Measurements from ENCODE around the gene PAPSS2. TPM values are rescaled to one million over a fixed set of nuclear protein-coding genes. Genes with fewer than 3 reads are reported as not detected.
"Not testable (repeated sequence)": the region's sequence is repeated elsewhere in the genome, so short reads cannot be mapped to it uniquely, and the experiment has no call there.

Gene PAPSS2
- total RNA-seq, 1 donor from 2014 or later: 74.3 TPM

DNA sequence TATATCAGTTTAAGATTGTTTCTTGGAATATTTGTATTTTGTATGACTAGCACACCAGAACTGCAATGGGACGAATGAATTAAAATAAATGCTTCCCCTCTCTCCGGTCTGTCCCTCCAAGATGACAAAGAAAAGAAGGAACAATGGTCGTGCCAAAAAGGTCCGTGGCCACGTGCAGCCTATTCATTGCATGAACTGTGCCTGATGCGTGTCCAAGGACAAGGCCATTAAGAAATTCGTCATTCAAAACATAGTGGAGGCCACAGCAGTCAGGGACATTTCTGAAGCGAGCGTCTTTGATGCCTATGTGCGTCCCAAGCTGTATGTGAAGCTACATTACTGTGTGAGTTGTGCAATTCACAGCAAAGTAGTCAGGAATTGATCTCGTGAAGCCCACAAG is 17.2 kb upstream of the PAPSS2 start:
- DNase-seq (ENCODE audit: low read depth, low spot score): no peak

DNA sequence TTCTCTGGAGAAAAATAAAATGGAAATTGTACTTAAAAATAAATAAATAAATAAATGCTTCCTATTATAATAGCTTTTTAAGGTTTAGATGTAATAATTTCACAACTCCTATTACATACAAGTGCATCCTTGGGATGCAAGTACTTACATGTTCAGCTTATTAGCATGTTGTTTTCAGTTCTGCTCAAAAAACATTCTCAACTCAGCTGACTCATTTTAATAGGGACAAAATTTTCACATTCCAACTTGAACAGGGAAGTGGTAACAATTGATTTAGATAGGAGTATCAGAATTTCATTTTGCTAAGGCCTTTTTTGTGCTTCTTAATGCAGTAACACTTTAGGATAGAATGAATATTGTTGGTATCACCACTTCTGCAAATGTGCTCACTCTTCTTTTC is 16.7 kb upstream of the PAPSS2 start:
- no peak for DNase-seq (ENCODE audit: low read depth, low spot score)

DNA sequence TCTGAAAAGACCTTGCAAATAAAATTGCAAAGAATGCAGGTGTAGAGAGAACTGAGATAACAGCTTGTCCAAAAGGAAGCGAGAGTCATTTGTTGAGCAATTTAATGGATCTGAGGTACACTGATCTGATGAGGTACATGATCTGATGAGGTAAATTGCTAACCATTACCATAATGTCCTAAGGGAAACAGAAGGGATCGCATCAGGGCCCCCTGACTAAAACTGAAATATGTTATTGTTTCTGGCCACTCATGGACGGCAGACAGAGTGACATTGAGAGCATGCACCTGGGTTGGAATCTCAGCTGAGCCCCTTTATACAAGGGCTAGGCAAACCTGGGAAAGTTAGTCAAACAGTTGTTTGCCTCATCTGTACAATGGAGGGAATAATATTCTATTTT is 15.8 kb upstream of the PAPSS2 start:
- no peak for DNase-seq (ENCODE audit: low read depth, low spot score)

DNA sequence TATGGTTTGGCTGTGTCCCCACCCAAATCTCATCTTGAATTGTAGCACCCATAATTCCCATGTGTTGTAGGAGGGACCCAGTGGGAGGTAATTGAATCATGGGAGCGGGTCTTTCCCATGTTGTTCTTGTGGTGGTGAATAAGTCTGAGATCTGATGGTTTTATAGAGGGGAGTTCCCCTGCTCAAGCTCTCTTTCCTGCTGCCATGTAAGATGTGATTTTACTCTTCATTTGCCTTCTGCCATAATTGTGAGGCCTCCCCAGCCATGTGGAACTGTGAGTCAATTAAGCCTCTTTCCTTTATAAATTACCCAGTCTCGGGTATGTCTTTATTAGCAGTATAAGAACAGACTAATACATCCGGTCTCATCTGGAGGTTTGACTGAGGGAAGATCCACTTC is 15.2 kb upstream of the PAPSS2 start:
- not testable (repeated sequence) for DNase-seq (ENCODE audit: low read depth, low spot score)

DNA sequence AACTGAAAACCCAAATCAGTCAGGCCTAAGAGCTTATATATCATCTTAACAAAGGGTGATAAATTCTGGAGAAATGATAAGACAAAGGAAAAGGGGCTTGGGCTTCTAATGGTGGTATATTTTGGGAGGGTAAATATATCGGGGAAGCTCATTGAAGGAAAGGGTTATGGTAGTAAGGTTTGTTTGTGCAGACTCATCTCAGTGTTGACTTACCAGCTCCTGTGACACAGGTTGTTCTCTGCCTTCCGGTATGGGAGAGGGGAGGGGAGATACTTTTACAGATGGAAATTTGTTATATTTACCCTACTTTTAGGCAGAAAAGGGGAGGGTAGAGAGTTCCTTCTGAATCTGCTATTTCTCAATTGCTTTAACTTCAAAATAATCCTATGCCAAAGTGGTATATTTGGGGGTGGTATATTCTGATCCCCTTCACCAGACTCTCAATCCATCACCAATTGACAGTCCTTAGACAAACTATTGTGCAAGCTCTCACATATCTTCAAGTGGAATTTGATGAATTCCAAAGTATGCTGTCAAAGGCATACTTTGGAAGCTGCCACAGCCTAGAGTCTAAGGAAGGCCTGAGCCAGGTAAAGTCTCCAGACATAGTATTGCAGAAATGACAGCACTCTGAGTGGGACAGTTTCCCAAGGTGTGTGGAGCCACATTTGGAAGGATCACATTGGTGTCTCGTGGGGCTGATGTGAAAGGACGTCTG is 13.3 kb upstream of the PAPSS2 start:
- no peak for DNase-seq (ENCODE audit: low read depth, low spot score)

DNA sequence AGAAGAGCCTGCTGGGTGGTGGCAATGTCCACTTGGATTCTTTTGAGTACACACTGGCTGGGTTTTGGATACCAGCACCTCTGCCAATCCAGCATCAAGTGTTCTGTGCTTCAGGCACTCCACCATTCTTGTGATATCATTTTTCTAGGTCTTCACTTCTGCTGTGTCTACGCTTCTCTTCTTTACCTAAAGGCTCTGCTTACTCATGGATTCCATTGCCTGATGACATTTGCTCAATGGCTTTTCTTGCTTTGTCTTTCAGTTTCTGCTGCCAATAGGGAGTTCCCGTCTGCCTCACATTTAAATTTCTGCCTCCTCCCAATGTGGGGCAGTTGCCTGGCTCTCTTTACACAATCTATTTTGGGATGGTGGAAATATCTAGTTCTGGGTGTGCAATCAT is 12.7 kb upstream of the PAPSS2 start:
- no peak for DNase-seq (ENCODE audit: low read depth, low spot score)

DNA sequence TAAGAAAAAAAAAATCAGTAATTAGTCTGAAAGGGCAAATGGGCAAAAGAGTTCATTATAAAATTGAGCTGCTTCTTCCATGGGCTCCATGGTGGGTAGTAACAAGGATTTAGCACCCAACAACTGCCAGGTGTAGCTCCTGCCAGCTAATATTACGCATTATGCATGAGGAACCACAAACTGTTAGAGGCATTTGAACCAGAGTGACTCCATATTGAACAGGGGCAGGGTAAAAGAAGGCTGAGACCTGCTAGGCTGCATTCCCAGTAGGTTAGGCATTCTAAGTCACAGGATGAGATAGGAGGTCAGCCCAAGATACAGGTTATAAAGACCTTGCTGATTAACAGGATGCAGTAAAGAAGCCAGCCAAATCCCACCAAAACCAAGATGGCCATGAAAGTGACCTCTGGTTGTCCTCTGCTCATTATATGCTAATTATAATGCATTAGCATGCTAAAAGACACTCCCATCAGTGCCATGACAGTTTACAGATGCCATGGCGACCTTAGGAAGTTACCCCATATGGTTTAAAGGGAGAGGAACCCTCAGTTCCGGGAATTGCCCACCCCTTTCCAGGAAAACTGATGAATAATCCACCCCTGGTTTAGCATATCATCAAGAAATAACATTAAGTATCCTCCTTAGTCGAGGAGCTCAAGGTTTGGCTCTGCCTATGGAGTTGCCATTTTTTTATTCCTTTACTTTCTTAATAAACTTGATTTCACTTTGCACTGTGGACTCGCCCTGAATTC is 8.7 kb upstream of the PAPSS2 start:
- DNase-seq (ENCODE audit: low read depth, low spot score): no peak

DNA sequence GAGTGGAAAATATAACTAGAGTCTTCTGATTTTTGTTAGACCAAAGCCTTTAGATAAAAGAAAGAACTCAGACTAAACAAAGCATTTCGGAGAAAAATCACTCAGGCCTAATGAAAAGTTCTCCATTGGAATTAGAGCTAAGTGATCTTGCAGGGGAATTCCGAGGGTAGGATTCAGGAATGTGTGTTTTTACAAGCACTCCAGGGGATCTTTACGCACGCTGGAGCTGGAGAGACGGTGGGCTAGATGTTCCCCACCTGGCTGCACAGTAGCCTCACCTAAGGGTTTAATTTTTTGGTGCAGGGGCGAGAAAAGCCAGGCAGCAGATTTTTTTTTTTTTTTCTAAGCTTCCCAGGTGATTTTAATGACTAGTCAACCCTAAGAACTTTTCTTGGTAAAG is 7.9 kb upstream of the PAPSS2 start:
- DNase-seq (ENCODE audit: low read depth, low spot score): no peak

DNA sequence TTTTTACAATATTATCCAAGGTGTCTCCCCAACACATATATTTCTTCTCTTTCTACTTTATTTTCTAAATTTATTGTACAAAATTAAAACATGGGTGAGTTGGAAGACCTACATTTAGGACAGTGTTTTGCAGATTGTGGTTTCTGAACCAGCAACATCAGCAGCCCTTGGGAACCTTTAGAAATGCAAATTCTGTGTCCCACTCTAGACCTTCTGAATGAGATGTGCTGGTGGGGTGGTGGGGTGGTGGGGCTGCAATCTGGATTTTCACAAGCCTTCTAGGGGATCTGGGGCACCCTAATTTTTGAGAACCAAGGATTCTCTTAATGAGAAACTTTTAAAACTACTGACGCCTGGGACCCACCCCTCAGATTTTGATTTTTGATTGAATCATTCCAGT is 7.4 kb upstream of the PAPSS2 start:
- no peak for DNase-seq (ENCODE audit: low read depth, low spot score)

DNA sequence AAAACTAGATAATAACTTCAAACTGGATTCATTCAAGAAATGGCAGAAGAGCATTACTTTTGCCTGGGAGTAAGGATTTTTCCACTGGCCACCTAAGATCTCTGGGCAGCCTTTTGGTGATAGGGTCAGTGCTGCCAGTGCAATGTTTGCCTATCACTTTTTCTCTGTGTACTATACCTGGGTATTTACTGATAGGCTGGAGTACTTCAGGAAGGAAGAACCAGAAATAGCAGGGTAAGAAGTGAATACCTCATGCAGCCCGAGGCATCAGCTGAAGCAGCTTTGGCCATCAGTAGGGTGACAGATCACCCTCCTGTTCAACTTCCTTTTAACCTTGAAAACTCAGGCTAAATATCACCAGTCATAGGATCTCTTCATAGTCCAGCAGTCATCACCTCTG is 5.5 kb upstream of the PAPSS2 start:
- no peak for DNase-seq (ENCODE audit: low read depth, low spot score)

DNA sequence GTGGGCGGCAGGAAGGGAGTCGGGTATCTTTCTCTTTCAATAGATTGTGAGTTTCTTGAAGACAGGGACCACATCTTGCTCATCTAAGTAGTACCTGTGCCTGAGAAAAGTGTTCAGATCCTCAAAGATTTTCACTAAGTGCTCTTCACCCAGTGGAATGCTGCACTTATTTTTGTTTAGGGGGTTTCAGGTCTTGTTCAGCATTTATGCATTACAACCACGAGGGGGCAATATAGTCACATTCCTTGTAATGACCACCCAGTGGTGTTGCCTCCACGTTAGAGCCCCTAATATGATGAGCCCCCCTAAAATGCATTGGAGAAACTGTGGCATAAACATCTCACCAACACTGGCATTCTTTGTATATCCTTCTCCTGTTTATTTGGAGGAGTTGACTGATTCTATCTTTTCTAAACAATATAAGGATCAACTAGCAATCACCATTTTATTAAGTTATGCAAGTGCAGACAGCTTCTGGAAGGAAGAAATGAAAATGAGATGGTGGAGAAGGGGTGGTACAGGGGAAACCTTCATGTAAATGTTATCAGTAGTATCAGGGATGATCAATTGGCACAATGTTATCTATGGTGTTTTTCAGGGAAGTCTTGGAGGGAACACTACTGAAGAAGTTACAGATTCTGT is 3.1 kb upstream of the PAPSS2 start:
- no peak for DNase-seq (ENCODE audit: low read depth, low spot score)

DNA sequence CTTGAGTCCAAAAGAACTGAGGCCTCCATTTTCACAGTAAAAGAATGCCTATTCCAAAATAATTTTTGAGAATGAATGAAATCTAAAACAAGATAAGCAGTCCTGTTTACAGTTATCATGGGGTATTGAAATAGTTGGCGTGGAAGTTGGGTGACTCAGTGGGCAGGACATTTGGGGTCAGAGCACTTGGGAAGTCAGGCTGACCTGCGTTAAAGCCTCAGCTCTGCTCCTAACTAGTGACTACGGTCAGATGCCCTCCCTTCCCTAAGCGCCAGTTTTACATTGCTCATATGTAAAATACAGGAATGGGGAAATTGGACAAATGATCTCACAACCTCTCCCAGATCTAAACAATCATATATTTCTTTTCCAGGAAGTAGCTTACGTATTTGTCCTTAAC is 2.3 kb upstream of the PAPSS2 start:
- peak; percentile 91 for DNase-seq (ENCODE audit: low read depth, low spot score)

DNA sequence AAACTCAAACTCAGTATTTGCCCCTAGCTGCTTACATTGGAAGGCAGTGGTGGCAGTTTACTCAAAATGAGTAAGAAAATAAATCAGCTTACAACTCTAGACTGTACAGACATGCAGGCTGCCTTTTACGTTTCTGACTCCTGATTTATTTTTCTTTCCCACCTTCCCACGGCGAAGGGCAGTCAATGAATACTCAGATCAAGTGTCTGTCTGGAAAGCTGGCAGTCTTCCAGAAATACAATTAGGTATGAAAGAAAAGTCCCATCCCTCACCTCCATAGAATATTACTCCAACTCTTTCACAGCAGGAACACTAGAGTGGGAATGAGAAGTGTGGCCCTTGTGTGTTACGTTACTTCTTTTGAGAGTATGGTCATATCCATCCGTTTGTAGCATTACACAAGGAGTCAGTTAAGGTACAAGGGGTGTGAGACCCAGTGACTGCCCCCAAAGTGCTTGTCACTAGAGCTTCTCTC is 1.3 kb upstream of the PAPSS2 start:
- DNase-seq (ENCODE audit: low read depth, low spot score): no peak

DNA sequence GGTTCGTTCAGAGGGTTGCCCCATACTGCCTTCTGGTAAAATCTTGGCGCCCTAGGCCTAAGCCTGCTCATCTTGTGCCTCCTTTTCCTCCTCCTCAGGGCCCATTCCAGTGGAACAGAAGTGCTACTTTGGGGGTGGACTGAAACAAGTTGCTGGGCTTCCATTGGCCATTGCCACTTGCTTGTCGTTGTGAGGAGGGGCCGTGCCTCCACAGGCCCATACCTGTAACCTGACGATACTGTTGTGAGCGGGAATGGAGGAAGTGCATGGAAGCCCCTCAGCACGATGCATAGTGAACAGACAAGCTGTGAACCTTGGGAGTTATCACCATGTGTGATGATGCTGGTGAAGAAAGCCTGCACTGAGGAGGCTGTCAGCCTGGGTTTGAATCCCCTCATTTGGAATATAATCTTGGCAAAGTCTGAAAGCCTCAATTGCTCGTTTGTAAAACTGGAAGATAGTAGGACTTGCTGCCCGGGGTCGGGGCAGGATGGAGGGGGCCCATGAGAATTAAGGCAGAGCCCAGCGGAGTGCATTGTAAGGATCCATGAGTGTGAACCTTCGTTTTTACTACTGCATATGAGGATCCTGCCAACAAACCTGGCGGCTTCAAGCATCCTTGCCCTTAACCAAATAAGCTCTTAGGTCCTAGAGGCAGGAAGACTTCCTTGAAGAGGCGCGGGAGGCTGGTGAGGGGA is 671 bp upstream of the PAPSS2 start:
- DNase-seq (ENCODE audit: low read depth, low spot score): no peak

DNA sequence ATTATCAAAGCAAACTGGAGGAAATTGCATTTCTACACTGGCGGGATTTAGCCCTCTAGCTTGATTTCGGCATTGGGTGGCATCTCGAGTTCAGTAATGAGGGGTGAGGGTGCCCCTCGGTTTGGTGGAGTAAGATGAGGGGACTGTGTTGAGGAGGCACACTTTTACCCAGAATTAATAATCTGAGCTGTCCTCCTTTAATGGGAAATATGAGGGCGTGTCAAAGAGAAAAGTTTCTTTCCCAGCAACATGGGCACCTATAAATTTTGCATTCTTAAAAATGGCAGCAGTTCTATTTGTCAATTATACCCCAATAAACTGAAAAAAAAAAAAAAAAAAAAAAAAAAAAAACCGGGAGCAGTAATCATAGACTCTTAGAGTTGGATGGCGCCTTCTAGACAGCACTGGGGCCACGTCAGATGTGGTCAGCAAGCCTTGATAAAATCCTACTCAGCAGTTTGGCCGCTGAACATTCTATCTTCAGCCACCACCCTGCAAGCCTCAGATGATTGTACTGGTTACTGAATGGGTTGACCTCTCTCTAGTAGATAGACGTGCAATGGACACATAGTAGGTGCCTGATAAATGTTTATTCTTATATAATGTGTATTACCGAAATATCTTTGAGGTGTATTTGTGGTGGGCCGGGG is 931 bp downstream of the PAPSS2 start:
- DNase-seq (ENCODE audit: low read depth, low spot score): peak; percentile 33

DNA sequence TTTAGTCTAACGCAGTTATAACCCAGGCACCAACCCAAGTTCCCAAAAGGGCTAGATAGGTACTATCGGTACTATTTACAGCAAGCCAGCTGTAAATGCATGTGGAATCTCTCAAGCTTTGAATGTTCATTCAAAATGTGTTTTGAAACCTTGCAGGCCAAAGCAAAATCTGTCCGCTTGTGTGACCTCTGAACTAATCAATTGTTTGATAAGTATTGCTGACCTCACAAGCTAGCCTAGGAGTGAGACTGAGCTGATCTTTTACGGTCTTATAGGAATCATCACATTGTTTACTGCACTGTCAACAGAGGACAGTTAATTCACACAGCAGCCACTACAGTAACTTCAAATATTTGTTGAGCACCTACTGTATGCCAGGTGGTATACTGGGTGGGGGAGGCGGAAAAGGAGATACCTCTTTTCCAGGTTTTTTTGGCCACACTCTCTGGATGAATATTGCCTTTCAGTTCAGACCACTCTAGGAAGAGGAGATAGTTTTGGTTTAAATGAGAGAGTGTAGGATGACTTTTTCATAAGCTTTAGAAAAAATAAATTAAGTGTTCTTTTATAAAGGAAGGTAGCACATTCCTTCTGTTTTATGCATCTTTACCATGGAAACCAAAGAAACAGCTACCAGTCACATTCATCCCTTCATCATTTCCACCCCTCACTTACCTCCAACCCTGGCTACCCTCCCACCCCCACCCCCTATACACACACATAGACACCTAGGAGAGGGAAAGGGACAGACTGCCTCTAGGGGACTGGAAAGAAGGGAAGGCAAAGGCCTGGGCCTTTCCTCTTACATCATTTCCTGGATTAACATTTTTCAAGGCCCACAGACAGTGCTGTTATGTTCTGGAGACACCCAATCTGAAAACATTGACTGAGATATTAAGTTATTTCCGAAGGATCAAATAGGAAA is 2.4 kb downstream of the PAPSS2 start:
- DNase-seq (ENCODE audit: low read depth, low spot score): peak; percentile 26

DNA sequence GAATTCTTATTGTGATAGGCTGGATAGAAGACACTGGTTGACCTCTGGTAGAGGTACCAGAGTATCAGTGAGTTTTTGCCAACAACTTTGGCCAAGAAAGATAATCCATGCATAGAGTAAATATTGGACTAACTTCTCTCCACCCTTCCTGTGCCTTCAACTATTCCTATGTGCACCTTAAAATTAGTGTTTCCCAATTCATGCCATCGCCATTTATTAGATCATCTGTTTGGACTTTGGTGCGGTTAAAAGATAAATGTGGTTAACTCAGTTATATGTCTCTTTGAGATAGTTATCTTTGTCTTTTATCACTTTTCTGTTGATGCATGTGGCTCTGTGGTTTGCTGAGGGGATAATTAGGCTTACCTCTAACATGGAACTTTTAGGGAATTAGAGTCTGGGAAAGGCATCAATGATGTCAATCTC is 4.6 kb downstream of the PAPSS2 start:
- DNase-seq (ENCODE audit: low read depth, low spot score): no peak

DNA sequence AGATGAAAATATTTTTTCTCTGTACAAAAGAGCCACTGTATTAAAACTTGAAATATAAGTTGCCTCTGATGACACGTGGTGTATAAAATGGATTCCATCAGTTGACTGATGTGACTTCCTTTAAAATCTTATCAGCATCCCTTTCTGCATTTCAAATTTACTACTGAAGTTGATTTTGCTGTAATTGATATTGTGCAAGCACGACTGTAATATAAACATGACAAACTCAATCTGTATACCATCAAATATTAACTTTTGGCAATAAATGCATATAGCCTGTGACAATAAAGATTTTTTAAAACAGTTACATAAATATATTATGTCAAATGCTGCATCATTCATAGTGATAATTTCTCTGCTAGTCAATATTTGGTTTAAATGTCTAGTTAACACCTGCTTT is 7.8 kb downstream of the PAPSS2 start:
- DNase-seq (ENCODE audit: low read depth, low spot score): no peak

DNA sequence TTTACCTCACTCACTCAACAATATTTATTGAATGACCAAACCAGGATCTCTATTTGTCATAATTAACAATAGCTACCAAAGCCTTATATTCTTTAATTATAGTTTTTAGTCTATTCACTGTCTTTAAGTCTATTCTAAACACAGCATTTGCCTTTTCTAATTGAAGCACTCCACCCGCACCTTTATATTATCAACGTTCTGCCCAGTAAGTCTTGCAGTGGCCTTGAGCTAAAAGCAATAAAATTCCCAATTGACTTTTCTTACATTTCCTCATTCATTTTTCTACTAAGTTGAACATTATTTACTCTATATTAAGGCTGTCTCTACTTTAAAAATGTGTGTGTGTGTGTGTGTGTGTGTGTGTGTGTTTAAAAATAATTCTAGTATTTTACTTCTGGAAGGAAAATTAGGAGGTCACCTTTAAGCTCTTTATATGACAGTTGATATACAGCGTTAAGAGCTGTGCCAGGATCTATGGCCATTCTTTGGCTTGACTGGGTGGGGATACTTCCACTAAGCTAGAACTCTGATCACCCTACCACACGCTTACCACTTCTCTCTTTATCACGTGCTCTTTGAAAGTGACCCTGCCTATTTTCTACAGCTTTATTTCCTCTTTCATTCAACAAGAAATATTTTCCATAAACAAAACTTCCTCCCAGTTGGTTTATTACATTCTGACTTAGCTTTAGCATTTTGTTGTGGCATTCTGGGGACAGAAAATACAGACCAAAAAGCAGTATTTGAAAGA is 8.8 kb downstream of the PAPSS2 start:
- no peak for DNase-seq (ENCODE audit: low read depth, low spot score)

DNA sequence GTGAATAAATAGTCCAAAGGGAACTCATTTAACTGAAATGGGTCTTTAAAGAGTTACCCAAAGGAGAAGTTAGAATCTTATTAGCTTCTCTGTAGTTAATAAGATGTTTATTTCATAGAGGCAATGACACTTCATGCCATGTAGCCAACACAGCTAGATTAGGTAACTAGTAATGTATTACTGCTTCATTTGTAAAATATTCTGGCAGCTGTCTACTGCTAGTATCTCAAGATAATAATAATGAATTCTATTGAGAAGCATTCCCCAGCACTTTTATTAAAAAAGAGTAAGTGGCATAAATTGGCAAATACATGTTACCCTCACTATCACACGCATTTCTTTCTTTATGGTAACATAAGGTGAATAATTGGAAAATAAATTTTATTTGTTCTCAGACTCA is 10.1 kb downstream of the PAPSS2 start:
- DNase-seq (ENCODE audit: low read depth, low spot score): no peak
